GM21360 (cell line): ENCODE data around the gene PSTPIP2.
"Not testable (repeated sequence)": the region's sequence is repeated elsewhere in the genome, so short reads cannot be mapped to it uniquely, and the experiment has no call there.

Source experiments
- ATAC-seq: cut with Tn5 transposase; IDR thresholded peaks from one replicate; pipeline ENCODE4 v1.9.1; 2021; ENCODE audit warnings: mild to moderate bottlenecking, moderate library complexity; ENCODE audit not compliant: unreplicated experiment

The PSTPIP2 gene

DNA sequence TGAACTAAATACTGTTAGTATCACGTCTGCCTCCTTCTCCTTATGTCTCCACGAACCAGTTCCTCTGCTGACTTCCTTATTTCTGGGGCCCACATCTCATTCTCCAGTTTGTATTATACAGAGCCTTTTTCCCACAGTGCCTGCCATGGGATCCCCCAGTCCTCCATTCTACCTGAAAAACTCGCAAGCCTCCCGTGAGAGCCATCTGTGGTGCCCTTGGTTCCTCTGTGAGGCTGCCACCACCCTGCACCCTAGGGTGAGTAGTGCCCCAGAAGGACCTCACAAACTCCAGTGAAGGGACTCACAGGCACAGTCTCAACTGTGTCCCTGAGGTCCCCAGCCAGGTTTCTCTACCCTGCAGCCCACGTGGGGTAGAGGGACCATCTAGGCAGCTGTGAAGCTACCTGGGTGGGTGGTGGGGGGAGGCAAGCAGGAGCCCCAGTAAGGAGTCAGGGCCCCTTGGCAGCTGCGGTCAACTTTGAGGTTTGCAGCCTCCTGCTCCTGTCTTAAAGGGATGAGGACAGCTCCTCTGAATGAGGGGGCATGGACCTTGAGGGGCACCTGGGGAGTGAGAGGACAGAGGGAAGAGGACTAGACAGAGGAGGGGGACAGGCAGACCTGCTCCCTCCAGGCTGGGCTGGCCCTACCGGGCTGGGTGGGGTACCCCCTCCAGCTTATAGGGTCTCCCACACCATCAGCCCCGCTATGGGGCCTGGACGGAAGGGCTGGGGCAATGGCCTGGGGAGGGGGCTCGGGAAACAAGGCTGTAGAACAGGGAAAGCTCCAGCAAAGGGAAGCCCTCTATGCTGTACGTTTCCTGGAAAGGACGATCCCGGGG lies 1.0 kb downstream of the PSTPIP2 start:
- no peak for ATAC-seq

DNA sequence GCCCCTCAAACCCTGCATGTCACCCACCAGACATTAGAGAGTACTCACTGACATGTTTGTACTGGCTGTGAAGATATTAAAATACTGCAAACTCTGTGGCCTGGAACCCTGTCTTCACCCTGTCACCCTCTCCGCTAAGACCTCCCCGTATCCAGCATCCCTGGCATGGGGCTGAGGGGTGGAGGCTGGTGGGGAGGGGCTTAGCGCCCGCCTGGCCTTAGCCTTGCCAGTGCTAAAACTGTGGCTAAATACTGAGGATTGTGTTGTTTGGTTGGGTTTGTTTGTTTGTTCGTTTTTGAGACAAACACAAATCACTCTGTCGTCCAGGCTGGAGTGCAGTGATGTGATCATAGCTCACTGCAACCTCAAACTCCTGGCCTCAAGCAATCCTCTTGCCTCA lies 1.8 kb downstream of the PSTPIP2 start:
- no peak for ATAC-seq

DNA sequence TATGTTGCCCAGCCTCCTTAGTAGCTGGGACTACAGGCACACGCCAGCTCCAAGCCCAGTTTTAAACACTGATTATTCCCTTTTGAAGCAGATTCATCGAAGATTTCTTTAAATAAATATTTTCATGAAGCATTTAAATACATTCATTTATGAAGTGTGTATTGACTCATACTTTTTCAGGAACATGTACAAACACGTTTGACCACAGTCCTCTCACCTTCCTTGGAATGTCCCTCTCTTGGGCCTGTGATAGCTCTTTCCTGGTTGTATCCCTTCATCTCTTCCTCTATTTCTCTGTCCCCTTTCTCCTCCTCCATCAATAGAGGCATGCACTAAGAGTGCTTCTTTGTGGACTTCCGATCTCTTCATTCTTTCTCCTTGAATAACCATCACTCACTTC lies 2.5 kb downstream of the PSTPIP2 start:
- ATAC-seq: no peak

DNA sequence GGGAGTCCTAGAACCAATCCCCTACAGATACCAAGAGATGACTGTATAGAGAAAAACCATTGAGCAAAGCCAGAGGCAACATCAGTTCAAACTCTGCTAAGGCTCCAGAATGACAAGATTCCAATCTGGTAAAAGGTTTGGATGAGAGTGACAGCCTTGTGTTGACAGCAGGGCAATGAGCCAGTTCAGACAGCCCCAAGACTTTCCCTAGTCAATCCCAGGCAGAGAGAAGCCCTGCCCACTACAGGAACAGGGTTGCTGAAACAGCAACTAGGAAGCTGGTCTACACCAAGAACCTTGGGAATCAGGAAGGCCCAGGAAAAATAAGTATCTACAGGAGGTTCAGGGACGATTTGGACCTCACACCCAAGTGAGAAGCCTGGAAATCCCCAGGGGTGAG lies 3.3 kb downstream of the PSTPIP2 start:
- no peak for ATAC-seq

DNA sequence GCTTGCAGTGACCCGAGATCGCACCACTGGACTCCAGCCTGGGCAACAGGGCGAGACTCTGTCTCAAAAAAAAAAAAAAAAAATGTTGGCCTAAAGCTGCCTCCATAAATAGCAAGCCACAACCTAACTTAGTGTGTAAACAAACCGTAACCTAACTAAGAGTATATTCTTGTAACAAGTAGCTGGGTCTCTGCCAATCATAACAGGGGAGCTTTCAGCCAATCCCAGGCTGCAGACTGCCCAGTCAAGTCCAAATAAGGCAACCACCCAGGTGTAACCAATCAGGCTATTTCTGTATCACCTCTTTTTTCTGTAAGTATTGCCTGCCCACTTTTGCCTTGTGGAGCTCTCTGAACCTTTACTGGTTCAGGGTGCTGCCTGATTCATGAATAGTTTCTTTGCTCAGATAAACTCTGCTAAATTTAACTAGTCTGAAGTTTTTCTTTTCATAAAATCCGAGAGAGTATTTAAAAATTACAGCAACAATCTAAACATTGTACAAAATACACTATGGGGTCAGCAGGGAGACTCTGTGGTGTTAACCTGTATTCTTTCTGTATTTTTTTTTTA lies 4.5 kb downstream of the PSTPIP2 start:
- ATAC-seq: no peak

DNA sequence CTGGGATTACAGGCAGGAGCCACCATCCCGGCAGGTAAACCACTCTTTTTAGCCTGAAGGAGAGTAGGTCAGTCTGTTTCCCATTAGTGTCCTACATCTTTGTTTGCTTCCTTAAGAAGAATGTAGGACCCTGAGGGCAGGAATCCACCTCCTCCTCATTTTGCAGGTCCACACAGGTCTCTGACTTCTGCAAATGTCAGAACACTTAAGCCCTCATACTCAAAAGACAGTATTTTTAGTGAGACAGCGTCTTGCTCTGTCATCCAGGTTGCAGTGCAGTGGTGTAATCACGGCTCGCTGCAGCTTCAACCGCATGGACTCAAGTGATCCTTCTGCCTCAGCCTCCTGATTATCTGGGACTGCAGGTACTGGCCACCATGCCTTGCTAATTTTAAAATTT lies 9.3 kb downstream of the PSTPIP2 start:
- no peak for ATAC-seq

DNA sequence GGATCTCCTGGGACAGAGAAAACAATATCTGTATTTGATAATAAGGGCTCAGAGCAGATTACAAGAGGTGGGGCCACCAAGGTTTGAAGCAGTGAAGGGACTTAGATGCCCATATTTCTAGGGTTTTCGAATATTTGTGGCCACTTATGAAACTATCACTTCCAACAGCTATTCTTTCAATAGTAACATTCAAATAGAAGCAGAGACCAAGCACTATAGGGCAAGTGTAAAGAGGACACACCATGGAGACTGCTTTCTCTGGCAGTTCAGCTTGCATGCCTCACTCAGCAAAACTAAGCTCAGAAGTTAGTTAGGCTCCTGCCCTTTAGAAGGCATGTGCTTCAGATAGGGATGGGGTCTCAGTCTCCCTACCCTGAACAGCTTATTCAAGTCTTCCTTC lies 10.3 kb downstream of the PSTPIP2 start:
- no peak for ATAC-seq

DNA sequence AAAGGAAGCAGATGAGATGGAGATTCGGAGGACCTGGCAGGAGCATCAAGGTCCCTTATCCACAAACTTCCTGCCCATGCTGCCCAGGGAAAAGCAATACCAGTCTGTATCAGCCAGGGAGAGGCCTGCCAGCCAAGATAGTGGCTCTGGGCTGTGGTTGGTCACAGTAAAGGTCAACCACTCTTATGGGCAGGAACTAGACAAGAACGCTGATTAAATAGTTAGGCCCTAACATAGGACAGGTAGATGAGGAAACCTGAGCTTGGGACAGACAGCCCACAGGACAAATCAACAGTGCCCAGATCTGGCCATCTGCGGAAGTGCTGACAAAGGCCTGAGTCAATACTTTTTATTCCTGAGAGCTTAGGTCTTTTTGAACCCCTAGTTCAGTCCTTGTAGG lies 10.7 kb downstream of the PSTPIP2 start:
- no peak for ATAC-seq

DNA sequence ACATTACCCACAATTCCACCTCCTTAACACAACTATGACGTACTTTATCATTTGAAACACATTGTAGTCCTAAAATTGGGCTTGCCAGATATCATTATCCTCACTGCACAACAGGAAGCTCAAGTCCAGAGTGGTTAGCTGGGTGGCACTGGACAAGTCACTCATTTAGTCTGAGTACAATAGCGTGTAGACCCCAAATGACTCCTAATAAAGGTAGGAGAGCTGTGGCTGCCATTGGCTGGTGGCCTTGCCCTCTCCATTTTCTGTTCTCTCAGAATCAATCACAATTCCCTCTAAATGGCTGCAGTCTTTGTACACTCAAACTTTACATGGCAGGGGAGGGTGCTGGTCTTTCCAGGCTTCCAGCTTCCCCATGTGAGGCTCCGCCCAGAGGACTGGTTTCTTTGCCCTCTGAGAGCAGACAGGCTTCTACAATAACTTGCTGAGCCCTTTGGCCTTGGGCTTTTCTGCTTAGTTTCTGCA lies 11.7 kb downstream of the PSTPIP2 start:
- no peak for ATAC-seq

DNA sequence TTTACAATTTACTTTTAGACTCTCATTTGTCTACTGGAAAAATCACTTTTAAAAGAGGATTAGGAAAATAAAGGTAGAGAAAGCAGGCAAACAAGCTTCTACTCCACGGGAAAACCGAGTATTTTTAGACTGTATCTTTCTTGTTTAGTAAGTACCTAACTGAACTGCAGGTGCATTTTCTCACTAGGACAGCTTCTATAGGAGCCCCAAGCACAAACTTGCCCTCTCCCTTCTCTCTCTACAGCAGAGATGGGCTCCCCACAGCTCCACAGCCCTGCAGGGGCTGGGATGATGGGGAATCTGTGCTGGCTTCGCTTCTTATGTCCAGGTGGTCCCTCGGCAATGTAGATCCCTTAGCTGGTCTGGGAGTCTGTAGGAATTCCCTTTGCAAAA lies 16.2 kb downstream of the PSTPIP2 start:
- no peak for ATAC-seq

DNA sequence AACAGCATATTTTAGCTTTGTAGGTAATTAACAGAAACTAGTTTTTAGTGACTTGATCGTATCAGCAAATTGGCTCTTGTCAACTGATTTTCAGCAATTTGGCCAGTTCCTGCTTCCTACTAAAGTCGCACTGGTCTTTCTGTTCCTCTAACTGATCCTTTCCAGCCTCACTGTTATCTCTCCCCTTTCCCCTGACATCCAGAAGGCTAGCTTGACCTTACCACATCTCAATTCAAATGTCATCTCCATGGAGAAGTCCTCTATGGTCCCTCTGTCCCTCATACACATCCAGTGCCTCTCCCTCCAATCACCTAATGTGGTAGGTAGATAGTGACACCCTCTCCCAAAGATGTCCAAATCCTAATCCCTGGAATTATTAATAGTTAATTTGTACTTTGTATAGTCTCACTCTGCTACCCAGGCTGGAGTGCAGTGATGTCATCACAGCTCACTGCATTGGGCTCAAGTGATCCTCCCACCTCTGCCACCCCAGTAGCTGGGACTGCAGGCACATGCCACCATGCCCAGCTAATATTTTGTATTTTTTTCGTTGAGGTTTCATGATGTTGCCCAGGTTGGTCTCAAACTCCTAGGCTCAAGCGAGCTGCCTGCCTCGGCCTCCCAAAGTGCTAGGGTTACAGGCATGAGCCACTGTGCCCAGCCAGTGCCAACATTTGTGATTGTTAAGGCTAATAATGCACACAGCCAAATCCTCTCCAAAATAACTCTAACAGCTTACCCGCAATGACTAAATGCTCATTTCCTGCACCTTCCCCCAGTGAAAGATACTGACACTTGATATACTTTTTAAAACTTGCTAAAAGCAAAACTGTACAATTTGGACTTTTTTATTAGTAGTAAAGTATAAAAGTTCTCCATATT lies 16.9 kb downstream of the PSTPIP2 start:
- no peak for ATAC-seq

DNA sequence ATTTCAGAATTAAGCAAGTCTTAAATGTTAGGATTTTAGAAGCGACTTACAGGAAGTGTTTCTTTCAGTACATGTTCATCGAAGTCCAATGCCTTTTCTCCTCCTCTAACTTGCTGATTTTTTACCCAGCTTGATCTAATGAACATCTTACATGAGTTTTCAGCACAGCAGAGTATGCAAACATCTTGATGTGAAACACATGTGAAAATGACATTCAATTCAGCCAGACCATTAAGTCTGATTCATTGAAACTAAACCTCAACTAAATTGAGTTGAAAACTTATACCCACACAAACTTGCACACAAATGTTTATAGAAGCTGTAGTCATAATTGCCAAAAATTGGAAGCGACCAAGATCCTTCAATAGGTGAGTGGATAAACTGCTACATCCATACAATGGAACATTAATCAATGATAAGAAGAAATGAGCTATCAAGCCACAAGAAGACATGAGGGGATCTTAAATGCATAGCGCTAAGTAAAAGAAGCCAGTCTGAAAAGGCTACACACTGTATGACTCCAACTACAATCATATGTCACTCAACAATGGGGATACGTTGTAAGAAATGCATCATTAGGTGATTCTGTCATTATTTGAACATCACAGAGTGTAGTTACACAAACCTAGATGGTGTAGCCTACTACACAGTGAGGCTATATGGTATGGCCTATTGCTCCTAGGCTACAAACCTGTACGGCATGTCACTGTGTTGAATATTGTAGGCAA lies 18.5 kb downstream of the PSTPIP2 start:
- no peak for ATAC-seq

DNA sequence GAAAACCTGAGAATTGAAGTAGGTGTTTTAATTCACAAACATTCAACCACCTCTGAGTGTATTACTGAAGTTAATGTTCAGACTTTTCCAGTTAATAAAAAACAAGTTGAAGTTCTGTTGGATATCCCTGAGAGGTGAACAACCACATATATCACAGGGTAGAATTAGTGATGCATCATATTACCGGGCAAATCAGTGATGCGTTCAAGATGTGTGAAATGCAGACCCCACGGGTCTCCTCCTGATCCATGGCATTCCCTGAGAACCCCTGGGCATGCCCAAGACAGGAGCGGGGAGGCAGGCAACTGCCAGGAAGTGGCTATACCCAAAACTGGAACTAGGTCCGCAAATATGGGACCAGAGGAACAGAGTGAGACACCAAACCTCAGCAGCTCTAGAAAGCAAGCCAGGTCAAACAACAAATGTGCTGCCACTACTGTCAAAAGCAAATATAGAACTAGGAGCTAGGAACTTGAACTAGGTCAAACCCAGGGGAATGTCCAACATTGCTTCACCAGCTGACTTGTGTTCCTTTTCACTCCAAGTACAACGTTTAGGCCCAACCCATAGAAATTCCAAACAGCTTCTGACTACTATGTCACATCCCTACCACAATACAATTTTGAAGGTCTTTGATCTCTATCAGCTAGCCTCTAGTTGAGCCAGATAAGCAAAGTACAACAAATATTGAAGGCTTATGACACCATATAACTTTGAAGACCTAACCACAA lies 20.2 kb downstream of the PSTPIP2 start:
- no peak for ATAC-seq

DNA sequence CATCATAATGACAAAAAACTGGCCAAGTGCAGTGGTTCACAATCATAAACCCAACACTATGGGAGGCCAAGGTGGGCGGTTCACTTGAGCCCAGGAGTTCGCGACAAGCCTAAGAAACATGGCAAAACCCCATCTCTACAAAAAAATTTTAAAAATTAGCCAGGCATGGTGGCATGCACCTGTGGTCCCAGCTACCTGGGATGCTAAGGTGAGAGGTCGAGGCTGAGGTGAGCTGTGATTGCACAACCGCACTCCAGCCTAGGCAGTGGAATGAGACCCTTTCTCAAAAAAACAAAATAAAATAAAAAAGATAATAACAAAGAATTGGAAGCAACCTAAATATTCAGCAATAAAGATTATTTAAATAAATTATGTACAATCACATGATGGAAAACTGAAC lies 21.8 kb downstream of the PSTPIP2 start:
- no peak for ATAC-seq

DNA sequence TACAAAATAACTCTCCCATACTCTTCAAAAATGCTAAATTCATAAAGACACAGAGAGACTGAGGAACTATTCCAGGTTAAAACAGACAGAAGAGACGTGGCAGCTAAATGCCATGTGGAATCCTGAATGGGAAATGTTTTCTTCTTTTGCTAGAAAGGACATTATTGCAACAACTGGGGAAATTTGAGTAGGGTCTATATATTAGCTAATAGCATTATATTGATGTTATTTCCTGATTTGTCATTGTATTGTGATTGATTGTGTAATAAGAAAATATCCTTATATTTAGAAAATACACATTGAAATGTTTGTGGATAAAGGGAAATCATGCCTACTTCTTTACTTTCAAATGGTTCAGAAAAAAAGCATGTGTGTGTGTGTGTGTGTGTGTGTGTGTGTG lies 23.4 kb downstream of the PSTPIP2 start:
- no peak for ATAC-seq

DNA sequence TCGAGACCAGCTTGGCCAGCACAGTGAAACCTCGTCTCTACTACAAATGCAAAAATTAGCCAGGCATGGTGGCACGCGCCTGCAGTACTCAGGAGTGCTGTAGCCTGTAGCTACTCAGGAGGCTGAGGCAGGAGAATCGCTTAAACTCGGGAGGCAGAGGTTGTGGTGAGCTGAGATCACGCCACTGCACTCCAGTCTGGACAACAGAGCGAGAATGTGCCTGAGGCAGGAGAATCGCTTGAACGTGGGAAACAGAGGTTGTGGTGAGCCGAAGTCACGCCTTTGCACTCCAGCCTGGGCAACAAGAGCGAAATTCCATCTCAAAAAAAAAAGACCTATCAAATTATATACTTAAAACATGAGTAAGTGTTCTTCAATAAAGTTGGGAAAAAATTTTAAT lies 24.7 kb downstream of the PSTPIP2 start:
- not testable (repeated sequence) for ATAC-seq

DNA sequence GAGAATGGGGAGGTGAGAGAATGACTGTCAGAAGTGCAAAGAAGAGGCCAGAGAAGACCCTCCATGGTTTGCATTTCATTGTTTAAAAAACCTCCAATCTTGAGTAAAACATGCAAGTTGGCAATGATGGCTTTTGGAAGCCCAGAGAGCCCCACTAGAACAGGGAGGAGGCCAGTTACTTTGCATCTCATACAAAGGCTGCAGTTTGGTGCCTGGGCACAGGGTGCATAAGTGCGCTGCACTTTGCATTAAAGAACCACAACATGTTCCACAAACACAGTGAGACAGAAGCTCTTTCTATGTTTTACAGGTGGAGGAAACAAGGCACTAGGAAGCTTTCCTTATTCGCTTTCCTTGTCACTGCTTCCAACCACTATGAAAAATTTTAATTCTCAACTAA lies 25.4 kb downstream of the PSTPIP2 start:
- ATAC-seq: no peak

DNA sequence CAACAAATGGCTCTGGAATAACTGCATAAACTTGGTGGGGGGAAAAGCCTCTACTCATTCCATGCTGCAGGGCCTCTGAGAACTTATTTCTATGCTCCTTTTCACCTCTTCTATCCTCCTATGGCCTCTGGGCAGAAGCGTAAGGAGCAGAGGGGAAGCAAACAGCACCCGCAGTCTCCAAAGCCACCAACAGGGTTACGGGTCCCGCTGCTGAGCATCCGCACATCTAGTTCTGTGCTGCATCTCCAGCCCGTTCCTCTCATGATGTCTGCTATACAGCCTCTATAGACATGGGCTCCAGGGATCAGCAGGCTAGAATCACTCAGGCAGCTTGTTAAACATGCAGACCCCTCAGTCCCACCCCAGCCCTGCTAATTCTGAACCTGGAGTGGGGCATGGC lies 25.9 kb downstream of the PSTPIP2 start:
- ATAC-seq: no peak

DNA sequence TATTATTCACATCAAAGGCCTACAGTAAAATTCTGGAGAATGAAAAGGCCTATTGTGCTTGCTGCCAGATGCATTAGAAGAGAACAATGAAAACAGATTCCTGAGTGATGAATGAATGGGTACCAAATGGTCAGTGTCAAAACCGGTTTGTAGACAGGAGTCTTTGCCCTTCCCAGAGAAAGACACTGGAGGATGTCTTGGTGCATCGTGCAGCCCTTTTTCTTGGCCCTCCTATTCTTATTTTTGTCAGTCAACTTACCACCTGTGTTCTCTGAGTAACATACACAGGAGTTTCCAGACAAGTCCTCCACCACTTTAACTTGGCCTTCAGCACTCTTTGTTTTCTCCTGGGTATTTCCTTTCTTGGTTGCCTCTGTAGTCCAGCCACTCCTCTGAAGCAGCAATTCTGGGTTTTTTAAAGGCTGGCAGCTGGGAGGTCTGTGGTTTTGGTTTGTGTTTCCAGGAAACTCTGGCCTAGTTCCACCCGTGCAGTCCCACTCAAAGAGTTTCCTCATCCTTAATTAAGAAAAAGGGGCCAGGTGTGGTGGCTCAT lies 29.4 kb downstream of the PSTPIP2 start:
- ATAC-seq: no peak

DNA sequence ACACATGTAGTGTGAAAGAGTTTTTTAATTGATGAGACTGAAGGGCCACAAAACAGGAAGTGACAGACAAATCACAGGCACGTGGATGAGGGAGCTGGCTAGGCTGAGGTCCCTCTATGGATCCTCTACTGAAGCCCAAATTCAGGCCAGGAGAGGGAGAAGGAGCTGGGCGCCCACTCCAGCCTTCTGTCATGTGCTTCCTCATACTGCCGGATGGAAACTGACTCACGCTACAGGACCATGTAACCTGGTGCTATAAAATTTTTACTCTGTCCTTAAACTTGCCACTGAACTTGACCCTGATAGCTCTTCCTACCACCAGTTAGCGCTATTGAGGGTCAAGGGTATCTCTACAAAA lies 31.3 kb downstream of the PSTPIP2 start:
- ATAC-seq: no peak
